GM12874 (cell line): ENCODE data around the gene KIF16B.

Experiments used
- CTCF ChIP-seq: IDR thresholded peaks from 2 replicates; pipeline ENCODE4 v1.5.1; 2011; ENCODE audit warnings: low read depth, mild to moderate bottlenecking, control low read depth, low read length, moderate library complexity; ENCODE audit not compliant: insufficient read depth

Gene KIF16B

GRCh38 chr20:16616317-16616716 lies 43.1 kb upstream of the KIF16B start:
- no peak for TF ChIP-seq CTCF

- TF ChIP-seq CTCF = no peak
Observed at GRCh38 chr20:16615199-16615598, 42.0 kb upstream of the KIF16B start.

GRCh38 chr20:16613954-16614353 lies 40.7 kb upstream of the KIF16B start:
- TF ChIP-seq CTCF = no peak

- no peak for TF ChIP-seq CTCF
Observed at GRCh38 chr20:16612706-16613105, 39.5 kb upstream of the KIF16B start.

- TF ChIP-seq CTCF = no peak
Observed at GRCh38 chr20:16611817-16612216, 38.6 kb upstream of the KIF16B start.

GRCh38 chr20:16609066-16609465 lies 35.8 kb upstream of the KIF16B start:
- TF ChIP-seq CTCF = no peak

GRCh38 chr20:16608277-16608650 lies 35.0 kb upstream of the KIF16B start:
- TF ChIP-seq CTCF = no peak
